Smooth muscle cell (in vitro differentiated cells): ENCODE measurements around the gene PTPRM. TPM values are rescaled to one million over a fixed set of nuclear protein-coding genes. Genes with fewer than 3 reads are reported as not detected.

Experiments
- DNase-seq: peaks from one replicate; lab custom pipeline; 2025; ENCODE audit not compliant: unreplicated experiment; lab: John Stamatoyannopoulos, UW
- H2AFZ ChIP-seq: fragments of 200-600 bp; sonication (generic); 2 replicates; pipeline ENCODE4 v1.6.0; 2016; ENCODE audit warnings: antibody characterized with exemption, low read depth, mild to moderate bottlenecking
- H3F3A ChIP-seq: fragments of 200-600 bp; sonication (generic); 2 replicates; pipeline ENCODE4 v1.6.0; 2017; ENCODE audit warnings: antibody characterized with exemption, low read depth
- H3K27ac ChIP-seq: fragments of 200-600 bp; sonication (generic); 2 replicates; pipeline ENCODE4 v1.5.1; 2016; ENCODE audit warnings: low read depth, mild to moderate bottlenecking
- H3K27me3 ChIP-seq: fragments of 200-600 bp; sonication (generic); 2 replicates; pipeline ENCODE4 v1.6.1; 2016; ENCODE audit warnings: low read depth, mild to moderate bottlenecking
- H3K36me3 ChIP-seq: fragments of 200-600 bp; sonication (generic); 2 replicates; pipeline ENCODE4 v1.5.1; 2016; ENCODE audit warnings: low read depth
- H3K4me1 ChIP-seq: fragments of 200-600 bp; sonication (generic); 2 replicates; pipeline ENCODE4 v1.5.1; 2016; ENCODE audit warnings: low read depth
- H3K4me2 ChIP-seq: fragments of 200-600 bp; sonication (generic); 2 replicates; pipeline ENCODE4 v1.6.0; 2016; ENCODE audit warnings: mild to moderate bottlenecking
- H3K4me3 ChIP-seq: fragments of 200-600 bp; sonication (generic); 2 replicates; pipeline ENCODE4 v1.5.1; 2016; ENCODE audit warnings: mild to moderate bottlenecking
- H3K79me2 ChIP-seq: fragments of 200-600 bp; sonication (generic); 2 replicates; pipeline ENCODE4 v1.6.0; 2016; ENCODE audit warnings: low read depth, mild to moderate bottlenecking
- H3K9ac ChIP-seq: fragments of 200-600 bp; sonication (generic); 2 replicates; pipeline ENCODE4 v1.6.0; 2016; ENCODE audit warnings: low read depth
- H3K9me3 ChIP-seq: fragments of 200-600 bp; sonication (generic); replicated peaks from 2 replicates; pipeline ENCODE4 v1.5.1; 2016; ENCODE audit warnings: low read depth
- H4K20me1 ChIP-seq: fragments of 200-600 bp; sonication (generic); 2 replicates; pipeline ENCODE4 v1.6.0; 2016; ENCODE audit warnings: low read depth
- WGBS: methylation state at CpG from one replicate; pipeline ENCODE4 v1.1.7; 2016; ENCODE audit warnings: low lambda C conversion rate; 5-methylcytosine and 5-hydroxymethylcytosine counted together
- polyA plus RNA-seq: library from polyadenylated mRNA; unstranded; fragments of >200 nt; fragmentation: Nextera tagmentation; extraction: Ambion mirVana; gene quantifications from 2 replicates; pipeline ENCODE4 v1.2.1, GENCODE V29; 2016
- total RNA-seq: library from RNA; depleted of rRNA; stranded (reverse); fragments of >200 nt; gene quantifications from 2 replicates; pipeline ENCODE4 v1.2.3, GENCODE V29; 2014
- TF ChIP-seq, protein P1 (sequence below): fragments of 200-600 bp; sonication (generic); IDR thresholded peaks from 2 replicates; pipeline ENCODE4 v1.5.1; 2017; ENCODE audit warnings: borderline replicate concordance, mild to moderate bottlenecking, antibody characterized with exemption; ENCODE audit not compliant: insufficient read depth, poor library complexity, severe bottlenecking

Gene PTPRM
- total and polyA plus RNA-seq, 2 experiments from 2014 or later = 57.5 to 115 TPM

DNA sequence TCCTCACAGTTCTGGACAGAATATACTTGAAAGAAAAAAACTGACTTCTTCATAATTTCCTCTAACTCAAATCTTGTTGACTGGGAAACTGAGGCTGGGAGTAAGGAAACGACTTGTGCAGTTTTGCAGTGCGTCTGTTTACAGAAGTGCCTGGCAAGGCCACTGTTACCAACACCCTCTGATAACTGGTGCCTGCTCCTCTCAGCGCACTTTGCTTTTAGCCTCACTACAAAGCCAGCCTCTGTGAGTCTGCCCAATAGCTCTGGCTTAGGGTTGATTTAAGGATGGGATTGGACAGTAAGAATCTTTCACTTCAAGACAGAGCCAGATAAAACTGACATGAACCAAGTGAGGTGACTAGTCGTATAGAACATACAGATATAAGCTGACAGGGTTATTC is 410.8 kb downstream of the PTPRM start:
- peaks cover 3% of the 10 kb centered on the region for H3K79me2 ChIP-seq
- H3K9me3 ChIP-seq = no peaks in the 10 kb centered on the region
- TF ChIP-seq, protein P1, sequence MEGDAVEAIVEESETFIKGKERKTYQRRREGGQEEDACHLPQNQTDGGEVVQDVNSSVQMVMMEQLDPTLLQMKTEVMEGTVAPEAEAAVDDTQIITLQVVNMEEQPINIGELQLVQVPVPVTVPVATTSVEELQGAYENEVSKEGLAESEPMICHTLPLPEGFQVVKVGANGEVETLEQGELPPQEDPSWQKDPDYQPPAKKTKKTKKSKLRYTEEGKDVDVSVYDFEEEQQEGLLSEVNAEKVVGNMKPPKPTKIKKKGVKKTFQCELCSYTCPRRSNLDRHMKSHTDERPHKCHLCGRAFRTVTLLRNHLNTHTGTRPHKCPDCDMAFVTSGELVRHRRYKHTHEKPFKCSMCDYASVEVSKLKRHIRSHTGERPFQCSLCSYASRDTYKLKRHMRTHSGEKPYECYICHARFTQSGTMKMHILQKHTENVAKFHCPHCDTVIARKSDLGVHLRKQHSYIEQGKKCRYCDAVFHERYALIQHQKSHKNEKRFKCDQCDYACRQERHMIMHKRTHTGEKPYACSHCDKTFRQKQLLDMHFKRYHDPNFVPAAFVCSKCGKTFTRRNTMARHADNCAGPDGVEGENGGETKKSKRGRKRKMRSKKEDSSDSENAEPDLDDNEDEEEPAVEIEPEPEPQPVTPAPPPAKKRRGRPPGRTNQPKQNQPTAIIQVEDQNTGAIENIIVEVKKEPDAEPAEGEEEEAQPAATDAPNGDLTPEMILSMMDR = no peak
- peaks cover 4% of the 10 kb centered on the region for H3K36me3 ChIP-seq
- H3K9ac ChIP-seq = no peak overlapping the region
- DNase-seq = no peak
- no peak overlapping the region for H3K27ac ChIP-seq
- H4K20me1 ChIP-seq = peaks cover 8% of the 10 kb centered on the region
- no peaks in the 10 kb centered on the region for H3F3A ChIP-seq
- H3K4me2 ChIP-seq = no peak overlapping the region
- WGBS = 66% methylated on average over 4 of the region's 4 CpGs
- H3K27me3 ChIP-seq = no peaks in the 10 kb centered on the region
- H2AFZ ChIP-seq = no peak overlapping the region
- no peak overlapping the region for H3K4me3 ChIP-seq
- H3K4me1 ChIP-seq = no peaks in the 10 kb centered on the region

DNA sequence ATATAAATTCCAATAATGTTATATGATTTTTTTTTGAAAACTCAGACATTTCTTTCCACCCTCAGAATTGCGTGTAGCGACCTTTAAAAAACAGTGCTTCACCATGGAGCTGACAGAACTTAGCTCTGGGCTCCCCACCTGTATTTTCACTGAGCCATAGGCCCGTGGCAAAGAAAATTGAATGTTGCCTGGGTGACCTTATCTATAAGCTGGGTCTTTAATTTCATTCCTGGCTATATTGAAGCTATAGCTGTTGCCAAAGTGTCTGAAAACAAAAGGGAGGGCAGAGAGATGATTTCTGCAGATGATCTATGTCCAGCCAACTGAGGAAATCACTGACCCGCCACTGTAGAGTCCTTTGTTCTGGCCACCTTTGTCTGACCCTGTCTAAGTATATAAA is 411.7 kb downstream of the PTPRM start:
- no peak overlapping the region for H3K4me2 ChIP-seq
- no peak overlapping the region for H3K9ac ChIP-seq
- peaks cover 4% of the 10 kb centered on the region for H3K36me3 ChIP-seq
- H4K20me1 ChIP-seq = peaks cover 8% of the 10 kb centered on the region
- TF ChIP-seq, protein P1 = no peak
- H3F3A ChIP-seq = no peaks in the 10 kb centered on the region
- H3K27ac ChIP-seq = no peak overlapping the region
- DNase-seq = no peak
- no peaks in the 10 kb centered on the region for H3K27me3 ChIP-seq
- H3K79me2 ChIP-seq = peaks cover 3% of the 10 kb centered on the region
- no peak overlapping the region for H2AFZ ChIP-seq
- no peaks in the 10 kb centered on the region for H3K4me1 ChIP-seq
- WGBS = 95% methylated on average over 4 of the region's 4 CpGs
- no peaks in the 10 kb centered on the region for H3K9me3 ChIP-seq
- no peak overlapping the region for H3K4me3 ChIP-seq

DNA sequence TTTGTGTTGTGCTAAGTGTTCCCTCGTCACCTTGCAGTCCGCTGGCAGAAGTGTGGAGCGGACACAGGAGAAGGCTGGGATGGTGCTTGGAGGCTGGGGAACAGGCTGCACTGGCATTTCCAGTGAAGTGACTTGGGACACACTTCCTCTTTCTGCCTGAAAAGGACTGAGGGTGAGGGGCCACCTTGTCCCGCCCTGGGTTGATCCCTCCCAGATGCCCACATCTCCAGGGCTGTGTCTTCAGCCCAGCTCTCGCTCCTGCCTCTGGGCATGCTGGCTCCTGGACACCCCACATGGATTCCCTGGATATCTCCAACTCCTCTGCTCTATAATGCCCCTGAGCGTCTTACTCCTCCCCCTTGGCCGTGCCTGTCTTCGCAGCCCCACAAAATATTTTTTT is 412.6 kb downstream of the PTPRM start:
- no peaks in the 10 kb centered on the region for H3K4me1 ChIP-seq
- H3K36me3 ChIP-seq = peaks cover 4% of the 10 kb centered on the region
- H3K27ac ChIP-seq = no peak overlapping the region
- H3F3A ChIP-seq = no peaks in the 10 kb centered on the region
- H3K9me3 ChIP-seq = no peaks in the 10 kb centered on the region
- peaks cover 3% of the 10 kb centered on the region for H3K79me2 ChIP-seq
- DNase-seq = no peak
- peaks cover 7% of the 10 kb centered on the region for H4K20me1 ChIP-seq
- H3K4me2 ChIP-seq = no peak overlapping the region
- no peak overlapping the region for H3K9ac ChIP-seq
- TF ChIP-seq, protein P1 = no peak
- no peaks in the 10 kb centered on the region for H3K27me3 ChIP-seq
- no peak overlapping the region for H2AFZ ChIP-seq
- no peak overlapping the region for H3K4me3 ChIP-seq
- WGBS = 90% methylated on average over 8 of the region's 8 CpGs

DNA sequence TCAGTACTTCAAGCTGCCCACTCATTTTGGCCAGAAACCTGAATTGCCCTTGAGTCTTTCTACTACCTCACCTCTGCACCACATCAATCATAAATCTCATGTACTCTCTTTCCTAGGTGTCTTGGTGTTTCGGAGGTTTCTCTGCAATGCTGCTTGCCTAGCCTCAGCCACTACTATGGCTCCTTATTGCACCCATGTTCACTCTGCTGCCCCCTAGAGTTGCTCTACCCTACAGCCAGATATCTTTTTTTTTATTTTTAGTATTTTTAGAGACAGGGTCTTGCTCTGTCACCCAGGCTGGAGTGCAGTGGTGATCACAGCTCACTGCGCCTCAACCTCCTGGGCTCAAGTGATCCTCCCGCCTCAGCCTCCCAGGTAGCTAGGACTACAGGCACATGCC is 413.0 kb downstream of the PTPRM start:
- Histone ChIP-seq H3K9me3 (no peaks in the 10 kb centered on the region), H4K20me1 (peaks cover 2% of the 10 kb centered on the region), H3K79me2 (peaks cover 3% of the 10 kb centered on the region), H3K27ac (no peak overlapping the region), H2AFZ (no peak overlapping the region), H3K4me2 (no peak overlapping the region), H3K9ac (no peak overlapping the region), H3K4me1 (no peaks in the 10 kb centered on the region), H3K36me3 (peaks cover 4% of the 10 kb centered on the region), H3F3A (no peaks in the 10 kb centered on the region), H3K27me3 (no peaks in the 10 kb centered on the region), H3K4me3 (no peak overlapping the region)
- TF ChIP-seq, protein P1 = no peak
- DNase-seq = no peak
- 95% methylated on average over 3 of the region's 3 CpGs for whole genome bisulfite sequencing
